Neuronal stem cell (in vitro differentiated cells): ENCODE data around the gene PATJ.

Experiments
- DNase-seq: peaks from one replicate; pipeline ENCODE4 v3.0.0-alpha.2; 2013; ENCODE audit warnings: low spot score
- H2AFZ ChIP-seq: one replicate; pipeline ENCODE4 v1.6.1; 2013; ENCODE audit warnings: mild to moderate bottlenecking, low read length, inconsistent platforms
- H2AK5ac ChIP-seq: 2 replicates; pipeline ENCODE4 v1.6.1; 2013; ENCODE audit warnings: low read depth, mild to moderate bottlenecking, inconsistent platforms, low read length, moderate library complexity, mixed read lengths
- H2BK120ac ChIP-seq: 2 replicates; pipeline ENCODE4 v1.6.1; 2013; ENCODE audit warnings: low read depth, mild to moderate bottlenecking, inconsistent platforms, low read length, moderate library complexity, mixed read lengths
- H2BK12ac ChIP-seq: one replicate; pipeline ENCODE4 v1.6.1; 2013; ENCODE audit warnings: low read length, inconsistent platforms
- H2BK15ac ChIP-seq: 2 replicates; pipeline ENCODE4 v1.6.1; 2013; ENCODE audit warnings: mild to moderate bottlenecking, low read length, inconsistent platforms, mixed read lengths
- H2BK5ac ChIP-seq: one replicate; pipeline ENCODE4 v1.6.1; 2013; ENCODE audit warnings: inconsistent platforms, mild to moderate bottlenecking, low read length, moderate library complexity
- H3K14ac ChIP-seq: one replicate; pipeline ENCODE4 v1.6.1; 2013; ENCODE audit warnings: low read length, inconsistent platforms
- H3K18ac ChIP-seq: 2 replicates; pipeline ENCODE4 v1.6.1; 2013; ENCODE audit warnings: low read length, inconsistent platforms
- H3K23ac ChIP-seq: 2 replicates; pipeline ENCODE4 v1.6.1; 2013; ENCODE audit warnings: low read depth, mild to moderate bottlenecking, mixed read lengths, low read length, inconsistent platforms; ENCODE audit not compliant: poor library complexity
- H3K27ac ChIP-seq: replicated peaks from 3 replicates; pipeline ENCODE4 v1.5.1; 2013; ENCODE audit warnings: low read length, inconsistent platforms
- H3K27me3 ChIP-seq, 3 experiments: 2 replicates each; pipeline ENCODE4 v1.6.1; 2013; ENCODE audit warnings: low read length in 3 of 3, mild to moderate bottlenecking in 2 of 3, inconsistent platforms in 1 of 3, low read depth in 1 of 3, mixed read lengths in 1 of 3, moderate library complexity in 1 of 3; ENCODE audit not compliant: control insufficient read depth in 3 of 3, insufficient read depth in 3 of 3
- H3K36me3 ChIP-seq, 2 donors: replicated peaks in 1 of 2; 2 replicates each; pipeline ENCODE4 v1.6.1; 2013; ENCODE audit warnings: low read length in 2 of 2; ENCODE audit not compliant: control insufficient read depth in 2 of 2, insufficient read depth in 2 of 2
- H3K4ac ChIP-seq: 2 replicates; pipeline ENCODE4 v1.6.1; 2013; ENCODE audit warnings: inconsistent platforms, mild to moderate bottlenecking, low read length, moderate library complexity
- H3K4me1 ChIP-seq, 2 donors: 1 replicate in 1 of 2; 2 replicates in 1 of 2; pipeline ENCODE4 v1.6.1; 2013; ENCODE audit warnings: low read length in 2 of 2, low read depth in 1 of 2; ENCODE audit not compliant: control insufficient read depth in 2 of 2, insufficient read depth in 1 of 2
- H3K4me2 ChIP-seq: one replicate; pipeline ENCODE4 v1.6.1; 2013; ENCODE audit warnings: mild to moderate bottlenecking, low read length, inconsistent platforms; ENCODE audit not compliant: insufficient read depth, poor library complexity, severe bottlenecking
- H3K4me3 ChIP-seq, 2 donors: 2 replicates each; pipeline ENCODE4 v1.5.1; 2013; ENCODE audit warnings: low read length in 2 of 2, mild to moderate bottlenecking in 2 of 2, inconsistent platforms in 1 of 2, moderate library complexity in 1 of 2
- H3K79me1 ChIP-seq: one replicate; pipeline ENCODE4 v1.6.1; 2013; ENCODE audit warnings: low read depth, mild to moderate bottlenecking, inconsistent platforms, low read length, moderate library complexity
- H3K9ac ChIP-seq: one replicate; pipeline ENCODE4 v1.6.1; 2013; ENCODE audit warnings: mild to moderate bottlenecking, low read depth, low read length, inconsistent platforms; ENCODE audit not compliant: poor library complexity
- H3K9me3 ChIP-seq, 2 donors: replicated peaks in 1 of 2; 2 replicates each; pipeline versions ENCODE3 to v1.6.1; 2013; ENCODE audit warnings: low read length in 2 of 2, mild to moderate bottlenecking in 2 of 2, inconsistent platforms in 1 of 2, low read depth in 1 of 2, mixed read lengths in 1 of 2, moderate library complexity in 1 of 2; ENCODE audit not compliant: control insufficient read depth in 2 of 2, insufficient read depth in 1 of 2
- H4K8ac ChIP-seq: one replicate; pipeline ENCODE4 v1.6.1; 2013; ENCODE audit warnings: low read depth, mild to moderate bottlenecking, inconsistent platforms, low read length, moderate library complexity
- H4K91ac ChIP-seq: one replicate; pipeline ENCODE4 v1.6.1; 2013; ENCODE audit warnings: low read length, low read depth, mild to moderate bottlenecking, inconsistent platforms; ENCODE audit not compliant: poor library complexity
- WGBS, 2 donors: extraction: QIAGEN DNeasy Blood & Tissue Kit; methylation state at CpG; one replicate each; pipeline ENCODE4 v1.1.7; 2013; ENCODE audit warnings: missing lambda C conversion rate in 2 of 2, mixed read lengths in 1 of 2; ENCODE audit not compliant: insufficient read length in 2 of 2, insufficient replicate concordance in 1 of 2; ENCODE audit errors: extremely low coverage in 2 of 2; 5-methylcytosine and 5-hydroxymethylcytosine counted together

Gene PATJ

DNA sequence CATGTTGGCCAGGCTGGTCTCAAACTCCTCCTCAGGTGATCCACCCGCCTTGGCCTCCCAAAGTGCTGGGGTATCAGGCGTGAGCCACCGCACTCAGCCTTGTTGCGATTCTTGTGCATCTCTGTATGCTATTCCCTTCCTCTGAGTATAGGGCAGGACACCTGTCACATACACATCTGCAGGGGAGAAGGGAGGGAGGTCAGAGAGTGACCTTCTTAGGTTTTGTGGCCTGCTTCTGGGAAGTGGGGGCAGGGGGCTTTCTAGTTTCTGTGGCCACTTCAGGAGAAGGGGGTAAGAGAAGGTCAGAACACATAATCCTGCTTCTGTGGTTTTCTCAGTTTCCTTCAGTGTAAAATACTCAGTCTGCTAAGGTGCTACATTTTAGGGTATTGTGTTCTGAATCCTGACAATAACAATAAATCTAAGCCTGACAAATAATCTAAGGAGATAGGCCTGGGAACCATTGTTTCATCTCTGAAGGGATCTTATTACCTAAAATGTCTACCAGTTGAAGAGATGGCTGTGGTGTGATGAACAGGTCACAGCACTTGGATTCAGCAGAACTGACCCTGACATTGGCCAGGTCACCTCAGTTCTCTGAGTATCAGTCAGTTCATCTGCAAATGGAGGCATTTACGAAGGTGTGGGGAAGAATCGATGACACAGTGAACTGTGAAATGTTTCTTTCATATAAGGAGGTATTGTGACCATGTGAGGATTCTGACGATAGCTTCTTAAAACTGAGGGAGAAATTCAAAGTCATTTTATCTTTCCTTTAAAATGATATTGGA, 239.8 kb downstream of the PATJ start:
- no peak overlapping the region for H2BK15ac ChIP-seq
- H4K8ac ChIP-seq: no peak overlapping the region
- no peak overlapping the region for H3K4me3 ChIP-seq
- H3K4ac ChIP-seq: no peak overlapping the region
- no peak overlapping the region for H2BK12ac ChIP-seq
- no peak overlapping the region for H3K4me2 ChIP-seq
- no peak overlapping the region for H3K27ac ChIP-seq
- WGBS, 2 donors: no CpG with 5 or more reads among the region's 7 CpGs
- H3K23ac ChIP-seq: no peak overlapping the region
- no peak overlapping the region for H3K14ac ChIP-seq
- H2AFZ ChIP-seq: no peak overlapping the region
- no peak overlapping the region for H2BK120ac ChIP-seq
- no peak overlapping the region for H3K9ac ChIP-seq
- no peaks in the 10 kb centered on the region for H3K27me3 ChIP-seq
- no peak overlapping the region for H4K91ac ChIP-seq
- H2AK5ac ChIP-seq: no peak overlapping the region
- no peak overlapping the region for H2BK5ac ChIP-seq
- no peak overlapping the region for H3K18ac ChIP-seq
- DNase-seq: no peak
- no peaks in the 10 kb centered on the region for H3K9me3 ChIP-seq
- H3K36me3 ChIP-seq: no peaks in the 10 kb centered on the region
- peaks cover 0 to 1% of the 10 kb centered on the region in 2 donors for H3K4me1 ChIP-seq
- H3K79me1 ChIP-seq: no peaks in the 10 kb centered on the region

- H2BK120ac ChIP-seq: no peak overlapping the region
- H3K9me3 ChIP-seq: no peaks in the 10 kb centered on the region
- no peak overlapping the region for H3K14ac ChIP-seq
- peaks cover 0 to 1% of the 10 kb centered on the region in 2 donors for H3K4me1 ChIP-seq
- no peak overlapping the region for H2AK5ac ChIP-seq
- no peak for DNase-seq
- H3K4me2 ChIP-seq: no peak overlapping the region
- no CpG with 5 or more reads among the region's 1 CpG for WGBS, 2 donors
- H3K9ac ChIP-seq: no peak overlapping the region
- no peaks in the 10 kb centered on the region for H3K79me1 ChIP-seq
- no peak overlapping the region for H3K23ac ChIP-seq
- no peak overlapping the region for H2AFZ ChIP-seq
- no peak overlapping the region for H3K4ac ChIP-seq
- no peak overlapping the region for H3K18ac ChIP-seq
- H3K27ac ChIP-seq: no peak overlapping the region
- no peaks in the 10 kb centered on the region for H3K27me3 ChIP-seq
- H4K91ac ChIP-seq: no peak overlapping the region
- H2BK15ac ChIP-seq: no peak overlapping the region
- H2BK5ac ChIP-seq: no peak overlapping the region
- H3K4me3 ChIP-seq: no peak overlapping the region
- H2BK12ac ChIP-seq: no peak overlapping the region
- no peak overlapping the region for H4K8ac ChIP-seq
- H3K36me3 ChIP-seq: no peaks in the 10 kb centered on the region
These were observed 241.0 kb downstream of the PATJ start for GRCh38 chr1:61983236-61983635.

GRCh38 chr1:61992257-61992656, 250.0 kb downstream of the PATJ start:
- Histone ChIP-seq H3K9ac (no peak overlapping the region), H3K14ac (no peak overlapping the region), H3K27me3 (no peaks in the 10 kb centered on the region), H3K4me2 (no peak overlapping the region), H3K36me3 (no peaks in the 10 kb centered on the region), H2BK12ac (no peak overlapping the region), H3K79me1 (no peaks in the 10 kb centered on the region), H3K4me3 (no peak overlapping the region), H2BK15ac (no peak overlapping the region), H3K27ac (no peak overlapping the region), H3K23ac (no peak overlapping the region), H2BK120ac (no peak overlapping the region), H4K91ac (no peak overlapping the region), H2AK5ac (no peak overlapping the region), H3K4me1 (peaks cover 0 to 4% of the 10 kb centered on the region in 2 donors), H2AFZ (no peak overlapping the region), H3K18ac (no peak overlapping the region), H2BK5ac (no peak overlapping the region), H3K4ac (no peak overlapping the region), H4K8ac (no peak overlapping the region), H3K9me3 (no peaks in the 10 kb centered on the region)
- no peak for DNase-seq
- WGBS, 2 donors: no CpG with 5 or more reads among the region's 5 CpGs

DNA sequence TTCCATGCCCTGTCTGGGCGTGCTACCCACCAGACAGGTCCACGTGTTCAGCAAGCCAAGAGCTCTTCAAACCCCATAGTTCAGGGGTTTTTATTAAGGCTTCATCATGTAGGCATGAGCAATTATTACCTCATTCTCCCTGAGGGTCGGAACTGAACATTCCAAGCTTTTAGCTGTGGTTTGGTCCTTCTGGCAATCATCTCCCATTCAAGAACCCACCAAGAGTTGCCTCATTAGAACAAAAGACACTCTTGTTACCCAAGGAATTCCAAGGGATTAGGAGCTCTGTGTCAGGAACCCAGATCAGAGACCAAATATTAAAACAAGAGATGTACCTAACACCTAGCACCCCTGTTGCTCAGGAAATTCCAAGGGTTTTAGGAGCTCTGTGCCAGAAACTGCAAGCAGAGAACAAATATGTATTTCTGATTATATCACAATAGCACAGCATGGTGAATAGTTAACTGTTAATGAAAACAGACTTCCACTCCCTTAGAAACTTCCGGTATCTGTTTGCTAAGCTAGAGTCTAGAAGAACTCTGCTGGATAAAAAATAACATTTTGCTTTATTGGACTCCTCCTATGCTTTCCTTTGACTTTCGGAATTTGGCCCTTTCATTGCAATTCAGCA, 251.2 kb downstream of the PATJ start:
- no peak for DNase-seq
- no CpG with 5 or more reads among the region's 5 CpGs for WGBS, 2 donors
- H2BK120ac ChIP-seq: no peak overlapping the region
- no peak overlapping the region for H3K4me3 ChIP-seq
- no peaks in the 10 kb centered on the region for H3K9me3 ChIP-seq
- H4K8ac ChIP-seq: no peak overlapping the region
- no peak overlapping the region for H2BK12ac ChIP-seq
- H4K91ac ChIP-seq: no peak overlapping the region
- H2BK5ac ChIP-seq: no peak overlapping the region
- peaks cover 0 to 4% of the 10 kb centered on the region in 2 donors for H3K4me1 ChIP-seq
- no peak overlapping the region for H3K23ac ChIP-seq
- no peak overlapping the region for H2BK15ac ChIP-seq
- no peak overlapping the region for H2AFZ ChIP-seq
- H3K9ac ChIP-seq: no peak overlapping the region
- H3K79me1 ChIP-seq: no peaks in the 10 kb centered on the region
- no peak overlapping the region for H3K4me2 ChIP-seq
- no peaks in the 10 kb centered on the region for H3K36me3 ChIP-seq
- no peaks in the 10 kb centered on the region for H3K27me3 ChIP-seq
- no peak overlapping the region for H3K27ac ChIP-seq
- no peak overlapping the region for H3K14ac ChIP-seq
- no peak overlapping the region for H3K18ac ChIP-seq
- H3K4ac ChIP-seq: no peak overlapping the region
- H2AK5ac ChIP-seq: no peak overlapping the region
